B cell (primary cell): ENCODE measurements around the gene ACTR5.

Source experiments
- CTCF ChIP-seq: fragments of 200-600 bp; IDR thresholded peaks from one replicate; pipeline ENCODE4 v1.8.0; 2022; ENCODE audit warnings: antibody characterized with exemption, mild to moderate bottlenecking
- EZH2 ChIP-seq: IDR thresholded peaks from 2 replicates; pipeline ENCODE4 v1.6.1; 2012; ENCODE audit warnings: borderline replicate concordance, low read depth, mild to moderate bottlenecking, moderate library complexity, low read length; ENCODE audit not compliant: insufficient read depth, poor library complexity, severe bottlenecking

- no peak for TF ChIP-seq CTCF
- peak; percentile 13 for TF ChIP-seq EZH2
Measured at GRCh38 chr20:38728191-38728781, 20.0 kb upstream of the ACTR5 start.
